ENCODE results near the gene CTNNA1. TPM values are rescaled to one million over a fixed set of nuclear protein-coding genes. Genes with fewer than 3 reads are reported as not detected.

Gene CTNNA1
- total RNA-seq, 2 donors from 2014 or later: 247 to 288 TPM

DNA sequence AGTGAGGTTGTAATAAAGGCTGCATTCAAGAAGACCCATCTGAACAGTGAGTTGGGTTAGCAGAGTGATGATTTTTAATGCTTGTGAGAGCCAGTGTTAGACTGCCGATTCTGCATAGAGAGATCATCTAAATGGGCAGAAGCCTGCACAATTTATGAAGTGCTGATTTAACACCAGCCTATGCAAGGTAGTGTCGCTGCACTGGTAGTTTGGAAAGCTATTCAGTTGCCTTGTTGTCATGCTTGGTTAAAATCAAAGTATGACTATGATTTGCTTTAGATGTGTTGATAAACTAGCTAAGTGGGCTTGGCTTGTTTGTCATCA is 122.3 kb downstream of the CTNNA1 start:
- H3K4me3 ChIP-seq: no peak overlapping the region
- no peak overlapping the region for H3K27ac ChIP-seq
- no peaks in the 10 kb centered on the region for H3K27me3 ChIP-seq
- no peak for DNase-seq (ENCODE audit: low spot score)
- no peaks in the 10 kb centered on the region for H3K9me3 ChIP-seq
- H3K4me1 ChIP-seq: peaks cover 0 to 54% of the 10 kb centered on the region in 2 donors
- no peaks in the 10 kb centered on the region for H3K36me3 ChIP-seq
- TF ChIP-seq, protein P1, sequence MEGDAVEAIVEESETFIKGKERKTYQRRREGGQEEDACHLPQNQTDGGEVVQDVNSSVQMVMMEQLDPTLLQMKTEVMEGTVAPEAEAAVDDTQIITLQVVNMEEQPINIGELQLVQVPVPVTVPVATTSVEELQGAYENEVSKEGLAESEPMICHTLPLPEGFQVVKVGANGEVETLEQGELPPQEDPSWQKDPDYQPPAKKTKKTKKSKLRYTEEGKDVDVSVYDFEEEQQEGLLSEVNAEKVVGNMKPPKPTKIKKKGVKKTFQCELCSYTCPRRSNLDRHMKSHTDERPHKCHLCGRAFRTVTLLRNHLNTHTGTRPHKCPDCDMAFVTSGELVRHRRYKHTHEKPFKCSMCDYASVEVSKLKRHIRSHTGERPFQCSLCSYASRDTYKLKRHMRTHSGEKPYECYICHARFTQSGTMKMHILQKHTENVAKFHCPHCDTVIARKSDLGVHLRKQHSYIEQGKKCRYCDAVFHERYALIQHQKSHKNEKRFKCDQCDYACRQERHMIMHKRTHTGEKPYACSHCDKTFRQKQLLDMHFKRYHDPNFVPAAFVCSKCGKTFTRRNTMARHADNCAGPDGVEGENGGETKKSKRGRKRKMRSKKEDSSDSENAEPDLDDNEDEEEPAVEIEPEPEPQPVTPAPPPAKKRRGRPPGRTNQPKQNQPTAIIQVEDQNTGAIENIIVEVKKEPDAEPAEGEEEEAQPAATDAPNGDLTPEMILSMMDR (IDR thresholded peaks at IDR 0.05): no peak

DNA sequence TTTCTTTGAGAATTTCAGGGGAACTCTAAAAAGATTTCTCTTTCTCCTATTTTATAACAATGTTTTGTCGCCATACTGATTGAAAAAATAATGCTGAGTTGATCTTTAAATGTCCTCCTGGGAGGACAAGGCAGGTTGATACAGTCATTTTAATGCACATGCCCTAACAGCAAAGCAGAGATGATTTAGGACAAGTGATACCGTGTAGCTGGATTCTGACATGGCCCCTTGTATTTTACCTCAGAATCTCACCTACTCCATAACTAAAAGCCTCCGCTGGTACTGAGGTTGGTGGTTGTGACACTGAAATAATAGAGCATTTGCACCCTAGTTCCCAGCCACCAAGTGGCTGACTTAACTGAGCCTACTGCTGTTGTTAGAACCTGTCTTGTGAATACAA is 122.7 kb downstream of the CTNNA1 start:
- TF ChIP-seq, protein P1 (IDR thresholded peaks at IDR 0.05): no peak
- Histone ChIP-seq H3K36me3 (no peaks in the 10 kb centered on the region), H3K9me3 (no peaks in the 10 kb centered on the region), H3K4me1 (peaks cover 0 to 52% of the 10 kb centered on the region in 2 donors), H3K4me3 (no peak overlapping the region), H3K27ac (no peak overlapping the region), H3K27me3 (no peaks in the 10 kb centered on the region)
- no peak for DNase-seq (ENCODE audit: low spot score)

DNA sequence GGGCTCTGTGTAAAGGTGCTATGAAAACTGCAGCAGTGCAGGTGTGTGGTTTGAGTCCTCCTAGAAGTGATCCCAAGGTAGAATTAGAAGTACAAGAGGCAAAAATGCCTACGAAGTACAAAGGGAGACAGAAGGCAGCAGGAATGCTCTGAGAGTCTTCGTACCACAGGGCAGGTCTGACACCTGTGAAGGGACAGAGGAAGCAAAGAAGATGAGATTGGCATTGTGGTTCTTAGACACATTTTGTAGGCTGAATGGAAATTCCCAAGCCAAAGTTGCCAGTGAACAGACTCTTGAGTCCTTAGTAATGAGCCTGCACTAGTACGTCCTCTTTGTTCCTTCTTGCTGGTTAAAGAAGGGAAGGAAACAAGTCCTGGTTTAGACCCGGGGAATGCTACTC is 123.6 kb downstream of the CTNNA1 start:
- no peak overlapping the region for H3K27ac ChIP-seq
- no peaks in the 10 kb centered on the region for H3K9me3 ChIP-seq
- DNase-seq (ENCODE audit: low spot score): no peak
- no peaks in the 10 kb centered on the region for H3K36me3 ChIP-seq
- no peaks in the 10 kb centered on the region for H3K27me3 ChIP-seq
- H3K4me3 ChIP-seq: no peak overlapping the region
- H3K4me1 ChIP-seq: peaks cover 0 to 52% of the 10 kb centered on the region in 2 donors
- TF ChIP-seq, protein P1 (IDR thresholded peaks at IDR 0.05): no peak

DNA sequence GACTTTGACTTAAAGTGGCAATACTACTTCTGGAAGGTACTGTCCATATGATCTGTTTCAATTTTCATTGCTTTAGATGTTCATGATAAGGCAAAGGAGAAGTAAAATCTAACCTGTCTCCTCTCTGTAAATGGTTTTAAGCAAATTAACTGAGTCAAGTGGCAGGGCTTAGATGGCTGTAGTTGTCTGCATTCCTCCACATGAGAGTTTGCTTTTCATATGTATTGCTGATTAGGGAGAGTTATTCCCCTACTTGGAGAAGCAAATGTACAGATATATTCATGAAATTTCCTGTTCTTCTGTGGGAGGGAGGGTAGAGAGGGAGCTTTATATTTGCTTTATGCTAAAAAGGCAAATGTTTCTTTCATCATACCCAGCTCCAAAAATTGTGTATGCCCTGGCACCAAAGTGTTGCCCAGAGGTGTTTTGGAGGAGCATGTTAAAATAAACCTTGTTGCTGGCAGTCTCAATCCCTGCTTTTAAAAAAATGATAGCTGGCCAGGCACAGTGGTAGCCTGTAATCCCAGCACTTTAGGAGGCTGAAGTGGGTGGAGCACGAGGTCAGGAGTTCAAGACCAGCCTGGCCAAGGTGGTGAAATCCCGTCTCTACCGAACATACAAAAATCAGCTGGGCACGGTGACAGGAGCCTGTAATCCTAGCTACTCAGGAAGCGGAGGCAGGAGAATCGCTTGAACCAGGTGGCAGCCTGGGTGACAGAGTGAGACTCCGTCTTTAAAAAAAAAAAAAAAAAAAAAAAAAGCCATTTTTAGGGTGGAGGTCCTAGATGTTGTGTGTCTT is 125.4 kb downstream of the CTNNA1 start:
- DNase-seq (ENCODE audit: low spot score): no peak

DNA sequence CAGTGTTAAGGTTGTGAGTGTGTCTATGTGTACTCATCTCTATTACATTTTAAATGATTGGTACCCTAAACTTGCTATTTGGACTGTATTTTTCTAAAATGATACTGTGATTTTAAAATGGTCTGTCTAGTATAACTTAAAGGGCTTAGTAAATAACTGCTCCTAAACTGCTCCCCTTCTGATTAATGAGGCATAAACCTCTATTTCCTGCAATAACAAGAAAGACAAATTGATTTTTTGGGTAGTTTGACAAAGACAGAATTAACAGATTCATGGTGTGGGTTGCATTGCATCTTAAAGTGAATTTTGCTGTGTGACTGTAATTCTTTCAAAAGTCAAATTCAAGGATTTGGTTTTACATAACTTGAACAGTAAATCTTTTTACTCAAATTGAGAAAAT is 130.0 kb downstream of the CTNNA1 start:
- Histone ChIP-seq H3K36me3 (peaks cover 18% of the 10 kb centered on the region), H3K27ac (no peak overlapping the region), H3K27me3 (no peaks in the 10 kb centered on the region), H3K4me1 (peaks cover 0 to 23% of the 10 kb centered on the region in 2 donors), H3K4me3 (no peak overlapping the region), H3K9me3 (no peaks in the 10 kb centered on the region)
- TF ChIP-seq, protein P1 (IDR thresholded peaks at IDR 0.05): no peak
- DNase-seq (ENCODE audit: low spot score): no peak

More for the DNA sequence above, 125.4 kb downstream of the CTNNA1 start:
- H3K27me3 ChIP-seq: no peaks in the 10 kb centered on the region
- no peaks in the 10 kb centered on the region for H3K9me3 ChIP-seq
- H3K4me1 ChIP-seq: peaks cover 0 to 36% of the 10 kb centered on the region in 2 donors
- TF ChIP-seq, protein P1 (IDR thresholded peaks at IDR 0.05): no peak
- peak overlapping the region in 1 of 2 donors; percentile 37 for H3K27ac ChIP-seq
- H3K36me3 ChIP-seq: no peaks in the 10 kb centered on the region
- no peak overlapping the region for H3K4me3 ChIP-seq

DNA sequence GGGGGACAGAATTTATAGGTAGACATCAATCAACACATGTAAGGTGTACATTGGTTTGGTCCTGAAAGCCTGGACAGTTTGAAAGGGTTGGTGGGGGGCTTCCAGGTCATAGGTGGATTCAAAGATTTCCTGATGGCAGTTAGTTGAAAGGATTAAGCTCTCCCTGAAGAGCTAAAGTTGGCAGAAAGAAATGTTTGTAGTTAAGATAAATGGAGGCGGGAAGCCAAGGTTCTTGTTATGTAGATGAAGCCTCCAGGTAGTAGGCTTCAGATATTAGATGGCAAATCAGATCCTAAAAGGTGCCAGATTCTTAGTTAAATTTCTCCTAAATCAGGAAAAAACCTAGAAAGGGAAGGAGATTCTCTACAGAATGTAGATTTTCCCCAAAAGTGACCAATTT is 130.9 kb downstream of the CTNNA1 start:
- no peaks in the 10 kb centered on the region for H3K9me3 ChIP-seq
- H3K4me3 ChIP-seq: no peak overlapping the region
- TF ChIP-seq, protein P1 (IDR thresholded peaks at IDR 0.05): no peak
- no peak for DNase-seq (ENCODE audit: low spot score)
- H3K36me3 ChIP-seq: peaks cover 26% of the 10 kb centered on the region
- H3K27me3 ChIP-seq: no peaks in the 10 kb centered on the region
- no peak overlapping the region for H3K27ac ChIP-seq
- peaks cover 0 to 16% of the 10 kb centered on the region in 2 donors for H3K4me1 ChIP-seq
